GM23338 (cell line): Measurements from ENCODE around the gene PSMD6.

Experiments used
- CREB1 ChIP-seq: fragments of 250-450 bp; sonication (Bioruptor Pico); IDR thresholded peaks from 2 replicates; pipeline ENCODE4 v1.5.0; 2020; ENCODE audit warnings: low read depth, mild to moderate bottlenecking, moderate library complexity
- EZH2 ChIP-seq: fragments of 200-600 bp; sonication (generic); IDR thresholded peaks from one replicate; pipeline ENCODE4 v1.8.0; 2017; ENCODE audit warnings: antibody characterized with exemption, mild to moderate bottlenecking, low read depth; ENCODE audit not compliant: unreplicated experiment
- EZH2phosphoT487 ChIP-seq: fragments of 200-600 bp; sonication (generic); IDR thresholded peaks from one replicate; pipeline ENCODE4 v1.8.1; 2018; ENCODE audit warnings: antibody characterized with exemption; ENCODE audit not compliant: unreplicated experiment
- JUNB ChIP-seq: IDR thresholded peaks from one replicate; pipeline ENCODE4 v1.6.1; 2016; ENCODE audit warnings: antibody characterized with exemption; ENCODE audit not compliant: unreplicated experiment
- NANOG ChIP-seq: IDR thresholded peaks from 2 replicates; pipeline ENCODE4 v1.6.1; 2016; ENCODE audit warnings: antibody characterized with exemption, borderline replicate concordance
- POLR2AphosphoS5 ChIP-seq: IDR thresholded peaks from 2 replicates; pipeline ENCODE4 v1.6.1; 2016; ENCODE audit warnings: antibody characterized with exemption, low read depth
- STAT1 ChIP-seq: IDR thresholded peaks from one replicate; pipeline ENCODE4 v1.6.1; 2016; ENCODE audit warnings: antibody characterized with exemption; ENCODE audit not compliant: unreplicated experiment
- ZNF114 ChIP-seq: fragments of 250-450 bp; sonication (Bioruptor Pico); IDR thresholded peaks from 2 replicates; pipeline ENCODE4 v1.5.0; 2020; ENCODE audit warnings: mild to moderate bottlenecking, moderate library complexity
- ZNF331 ChIP-seq: fragments of 250-450 bp; sonication (Bioruptor Pico); IDR thresholded peaks from 2 replicates; pipeline ENCODE4 v1.5.0; 2020; ENCODE audit warnings: low read depth, mild to moderate bottlenecking, moderate library complexity
- TF ChIP-seq, protein P1 (sequence below), 2 experiments: fragments of 200-600 bp in 1 of 2; sonication (generic) in 1 of 2; conservative IDR thresholded peaks; 2 replicates each; pipeline versions ENCODE4 v1.5.1 to v1.6.1; 2016 to 2017; ENCODE audit warnings: antibody characterized with exemption in 2 of 2, low read depth in 2 of 2, mild to moderate bottlenecking in 2 of 2, moderate library complexity in 1 of 2
- TF ChIP-seq, protein P2 (sequence below): IDR thresholded peaks from one replicate; pipeline ENCODE4 v1.6.1; 2018; ENCODE audit warnings: antibody characterized with exemption; ENCODE audit not compliant: unreplicated experiment
- TF ChIP-seq, protein P3 (sequence below): IDR thresholded peaks from 2 replicates; pipeline ENCODE4 v1.6.1; 2016; ENCODE audit warnings: antibody characterized with exemption
- TF ChIP-seq, protein P4 (sequence below): fragments of 250-450 bp; sonication (Bioruptor Pico); IDR thresholded peaks from 2 replicates; pipeline ENCODE4 v1.5.0; 2020; ENCODE audit warnings: mild to moderate bottlenecking, moderate library complexity

DNA sequence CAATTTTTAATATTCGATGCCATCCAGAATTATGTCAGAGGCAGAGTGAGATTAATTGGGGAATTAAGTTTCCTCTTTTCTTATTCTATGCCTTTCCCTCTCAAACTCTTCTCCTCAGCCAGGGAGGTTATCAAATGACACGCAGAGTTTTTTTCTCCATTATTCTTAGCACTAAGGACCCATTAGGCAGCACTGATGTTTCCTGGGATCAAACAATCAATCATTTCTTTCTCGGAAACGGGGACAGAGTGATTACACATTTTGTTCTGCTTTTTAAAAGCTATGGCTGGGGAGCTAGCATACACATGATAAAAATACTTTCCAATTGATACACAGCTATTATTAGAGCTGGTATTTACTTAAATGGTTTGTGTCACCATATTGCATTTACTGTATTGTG lies 35.3 kb upstream of the PSMD6 start:
- TF ChIP-seq, protein P1, sequence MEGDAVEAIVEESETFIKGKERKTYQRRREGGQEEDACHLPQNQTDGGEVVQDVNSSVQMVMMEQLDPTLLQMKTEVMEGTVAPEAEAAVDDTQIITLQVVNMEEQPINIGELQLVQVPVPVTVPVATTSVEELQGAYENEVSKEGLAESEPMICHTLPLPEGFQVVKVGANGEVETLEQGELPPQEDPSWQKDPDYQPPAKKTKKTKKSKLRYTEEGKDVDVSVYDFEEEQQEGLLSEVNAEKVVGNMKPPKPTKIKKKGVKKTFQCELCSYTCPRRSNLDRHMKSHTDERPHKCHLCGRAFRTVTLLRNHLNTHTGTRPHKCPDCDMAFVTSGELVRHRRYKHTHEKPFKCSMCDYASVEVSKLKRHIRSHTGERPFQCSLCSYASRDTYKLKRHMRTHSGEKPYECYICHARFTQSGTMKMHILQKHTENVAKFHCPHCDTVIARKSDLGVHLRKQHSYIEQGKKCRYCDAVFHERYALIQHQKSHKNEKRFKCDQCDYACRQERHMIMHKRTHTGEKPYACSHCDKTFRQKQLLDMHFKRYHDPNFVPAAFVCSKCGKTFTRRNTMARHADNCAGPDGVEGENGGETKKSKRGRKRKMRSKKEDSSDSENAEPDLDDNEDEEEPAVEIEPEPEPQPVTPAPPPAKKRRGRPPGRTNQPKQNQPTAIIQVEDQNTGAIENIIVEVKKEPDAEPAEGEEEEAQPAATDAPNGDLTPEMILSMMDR (conservative IDR thresholded peaks at IDR 0.05; ENCODE audit: low read depth in 2 of 2) = no peak
- TF ChIP-seq, protein P2, sequence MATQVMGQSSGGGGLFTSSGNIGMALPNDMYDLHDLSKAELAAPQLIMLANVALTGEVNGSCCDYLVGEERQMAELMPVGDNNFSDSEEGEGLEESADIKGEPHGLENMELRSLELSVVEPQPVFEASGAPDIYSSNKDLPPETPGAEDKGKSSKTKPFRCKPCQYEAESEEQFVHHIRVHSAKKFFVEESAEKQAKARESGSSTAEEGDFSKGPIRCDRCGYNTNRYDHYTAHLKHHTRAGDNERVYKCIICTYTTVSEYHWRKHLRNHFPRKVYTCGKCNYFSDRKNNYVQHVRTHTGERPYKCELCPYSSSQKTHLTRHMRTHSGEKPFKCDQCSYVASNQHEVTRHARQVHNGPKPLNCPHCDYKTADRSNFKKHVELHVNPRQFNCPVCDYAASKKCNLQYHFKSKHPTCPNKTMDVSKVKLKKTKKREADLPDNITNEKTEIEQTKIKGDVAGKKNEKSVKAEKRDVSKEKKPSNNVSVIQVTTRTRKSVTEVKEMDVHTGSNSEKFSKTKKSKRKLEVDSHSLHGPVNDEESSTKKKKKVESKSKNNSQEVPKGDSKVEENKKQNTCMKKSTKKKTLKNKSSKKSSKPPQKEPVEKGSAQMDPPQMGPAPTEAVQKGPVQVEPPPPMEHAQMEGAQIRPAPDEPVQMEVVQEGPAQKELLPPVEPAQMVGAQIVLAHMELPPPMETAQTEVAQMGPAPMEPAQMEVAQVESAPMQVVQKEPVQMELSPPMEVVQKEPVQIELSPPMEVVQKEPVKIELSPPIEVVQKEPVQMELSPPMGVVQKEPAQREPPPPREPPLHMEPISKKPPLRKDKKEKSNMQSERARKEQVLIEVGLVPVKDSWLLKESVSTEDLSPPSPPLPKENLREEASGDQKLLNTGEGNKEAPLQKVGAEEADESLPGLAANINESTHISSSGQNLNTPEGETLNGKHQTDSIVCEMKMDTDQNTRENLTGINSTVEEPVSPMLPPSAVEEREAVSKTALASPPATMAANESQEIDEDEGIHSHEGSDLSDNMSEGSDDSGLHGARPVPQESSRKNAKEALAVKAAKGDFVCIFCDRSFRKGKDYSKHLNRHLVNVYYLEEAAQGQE = no peak
- TF ChIP-seq POLR2AphosphoS5 (no peak), EZH2 (no peak), EZH2phosphoT487 (no peak), CREB1 (CRISPR knock-in tag) (no peak), NANOG (no peak), JUNB (no peak), ZNF331 (no peak), ZNF114 (CRISPR knock-in tag) (no peak), STAT1 (no peak)
- TF ChIP-seq, protein P3, sequence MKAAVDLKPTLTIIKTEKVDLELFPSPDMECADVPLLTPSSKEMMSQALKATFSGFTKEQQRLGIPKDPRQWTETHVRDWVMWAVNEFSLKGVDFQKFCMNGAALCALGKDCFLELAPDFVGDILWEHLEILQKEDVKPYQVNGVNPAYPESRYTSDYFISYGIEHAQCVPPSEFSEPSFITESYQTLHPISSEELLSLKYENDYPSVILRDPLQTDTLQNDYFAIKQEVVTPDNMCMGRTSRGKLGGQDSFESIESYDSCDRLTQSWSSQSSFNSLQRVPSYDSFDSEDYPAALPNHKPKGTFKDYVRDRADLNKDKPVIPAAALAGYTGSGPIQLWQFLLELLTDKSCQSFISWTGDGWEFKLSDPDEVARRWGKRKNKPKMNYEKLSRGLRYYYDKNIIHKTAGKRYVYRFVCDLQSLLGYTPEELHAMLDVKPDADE = no peak
- TF ChIP-seq, protein P4, sequence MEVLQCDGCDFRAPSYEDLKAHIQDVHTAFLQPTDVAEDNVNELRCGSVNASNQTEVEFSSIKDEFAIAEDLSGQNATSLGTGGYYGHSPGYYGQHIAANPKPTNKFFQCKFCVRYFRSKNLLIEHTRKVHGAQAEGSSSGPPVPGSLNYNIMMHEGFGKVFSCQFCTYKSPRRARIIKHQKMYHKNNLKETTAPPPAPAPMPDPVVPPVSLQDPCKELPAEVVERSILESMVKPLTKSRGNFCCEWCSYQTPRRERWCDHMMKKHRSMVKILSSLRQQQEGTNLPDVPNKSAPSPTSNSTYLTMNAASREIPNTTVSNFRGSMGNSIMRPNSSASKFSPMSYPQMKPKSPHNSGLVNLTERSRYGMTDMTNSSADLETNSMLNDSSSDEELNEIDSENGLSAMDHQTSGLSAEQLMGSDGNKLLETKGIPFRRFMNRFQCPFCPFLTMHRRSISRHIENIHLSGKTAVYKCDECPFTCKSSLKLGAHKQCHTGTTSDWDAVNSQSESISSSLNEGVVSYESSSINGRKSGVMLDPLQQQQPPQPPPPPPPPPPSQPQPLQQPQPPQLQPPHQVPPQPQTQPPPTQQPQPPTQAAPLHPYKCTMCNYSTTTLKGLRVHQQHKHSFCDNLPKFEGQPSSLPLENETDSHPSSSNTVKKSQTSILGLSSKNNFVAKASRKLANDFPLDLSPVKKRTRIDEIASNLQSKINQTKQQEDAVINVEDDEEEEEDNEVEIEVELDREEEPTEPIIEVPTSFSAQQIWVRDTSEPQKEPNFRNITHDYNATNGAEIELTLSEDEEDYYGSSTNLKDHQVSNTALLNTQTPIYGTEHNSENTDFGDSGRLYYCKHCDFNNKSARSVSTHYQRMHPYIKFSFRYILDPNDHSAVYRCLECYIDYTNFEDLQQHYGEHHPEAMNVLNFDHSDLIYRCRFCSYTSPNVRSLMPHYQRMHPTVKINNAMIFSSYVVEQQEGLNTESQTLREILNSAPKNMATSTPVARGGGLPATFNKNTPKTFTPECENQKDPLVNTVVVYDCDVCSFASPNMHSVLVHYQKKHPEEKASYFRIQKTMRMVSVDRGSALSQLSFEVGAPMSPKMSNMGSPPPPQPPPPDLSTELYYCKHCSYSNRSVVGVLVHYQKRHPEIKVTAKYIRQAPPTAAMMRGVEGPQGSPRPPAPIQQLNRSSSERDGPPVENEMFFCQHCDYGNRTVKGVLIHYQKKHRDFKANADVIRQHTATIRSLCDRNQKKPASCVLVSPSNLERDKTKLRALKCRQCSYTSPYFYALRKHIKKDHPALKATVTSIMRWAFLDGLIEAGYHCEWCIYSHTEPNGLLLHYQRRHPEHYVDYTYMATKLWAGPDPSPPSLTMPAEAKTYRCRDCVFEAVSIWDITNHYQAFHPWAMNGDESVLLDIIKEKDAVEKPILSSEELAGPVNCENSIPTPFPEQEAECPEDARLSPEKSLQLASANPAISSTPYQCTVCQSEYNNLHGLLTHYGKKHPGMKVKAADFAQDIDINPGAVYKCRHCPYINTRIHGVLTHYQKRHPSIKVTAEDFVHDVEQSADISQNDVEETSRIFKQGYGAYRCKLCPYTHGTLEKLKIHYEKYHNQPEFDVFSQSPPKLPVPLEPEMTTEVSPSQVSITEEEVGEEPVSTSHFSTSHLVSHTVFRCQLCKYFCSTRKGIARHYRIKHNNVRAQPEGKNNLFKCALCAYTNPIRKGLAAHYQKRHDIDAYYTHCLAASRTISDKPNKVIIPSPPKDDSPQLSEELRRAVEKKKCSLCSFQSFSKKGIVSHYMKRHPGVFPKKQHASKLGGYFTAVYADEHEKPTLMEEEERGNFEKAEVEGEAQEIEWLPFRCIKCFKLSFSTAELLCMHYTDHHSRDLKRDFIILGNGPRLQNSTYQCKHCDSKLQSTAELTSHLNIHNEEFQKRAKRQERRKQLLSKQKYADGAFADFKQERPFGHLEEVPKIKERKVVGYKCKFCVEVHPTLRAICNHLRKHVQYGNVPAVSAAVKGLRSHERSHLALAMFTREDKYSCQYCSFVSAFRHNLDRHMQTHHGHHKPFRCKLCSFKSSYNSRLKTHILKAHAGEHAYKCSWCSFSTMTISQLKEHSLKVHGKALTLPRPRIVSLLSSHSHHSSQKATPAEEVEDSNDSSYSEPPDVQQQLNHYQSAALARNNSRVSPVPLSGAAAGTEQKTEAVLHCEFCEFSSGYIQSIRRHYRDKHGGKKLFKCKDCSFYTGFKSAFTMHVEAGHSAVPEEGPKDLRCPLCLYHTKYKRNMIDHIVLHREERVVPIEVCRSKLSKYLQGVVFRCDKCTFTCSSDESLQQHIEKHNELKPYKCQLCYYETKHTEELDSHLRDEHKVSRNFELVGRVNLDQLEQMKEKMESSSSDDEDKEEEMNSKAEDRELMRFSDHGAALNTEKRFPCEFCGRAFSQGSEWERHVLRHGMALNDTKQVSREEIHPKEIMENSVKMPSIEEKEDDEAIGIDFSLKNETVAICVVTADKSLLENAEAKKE = no peak
